Naive thymus-derived CD4-positive, alpha-beta T cell (primary cell): ENCODE data around the gene CBLB. TPM values are rescaled to one million over a fixed set of nuclear protein-coding genes. Genes with fewer than 3 reads are reported as not detected.

Experiments
- ATAC-seq: fragments of 150-1000 bp; cut with Tn5 transposase; 2 replicates; pipeline ENCODE4 v1.10.0; 2021; ENCODE audit warnings: mild to moderate bottlenecking, moderate library complexity
- CTCF ChIA-PET: fragments of 350-600 bp; sonication (Branson Sonifier 250); formaldehyde crosslinking; loops from one replicate; lab custom pipeline; 2021; ENCODE audit warnings: antibody characterized with exemption; lab: Charles Lee
- POLR2A ChIA-PET: fragments of 350-600 bp; sonication (Branson Sonifier 250); formaldehyde crosslinking; loops from one replicate; lab custom pipeline; 2021; ENCODE audit warnings: antibody characterized with exemption, inconsistent platforms; lab: Charles Lee
- DNase-seq, 9 donors: peaks; one replicate each; pipeline versions ENCODE4 v3.0.0 to v3.0.0-alpha.2; 2020 to 2022; ENCODE audit warnings: mixed read lengths in 1 of 9
- H3K27ac ChIP-seq: one replicate; pipeline ENCODE4 v1.7.0; 2013; ENCODE audit warnings: mild to moderate bottlenecking, low read depth, low read length, moderate library complexity
- H3K27me3 ChIP-seq, 2 donors: one replicate each; pipeline ENCODE4 v1.7.0; 2013; ENCODE audit warnings: low read length in 2 of 2, mild to moderate bottlenecking in 2 of 2, moderate library complexity in 2 of 2; ENCODE audit not compliant: control insufficient read depth in 2 of 2, insufficient read depth in 2 of 2
- H3K36me3 ChIP-seq, 3 experiments: 1 replicate in 2 of 3; 2 replicates in 1 of 3; pipeline ENCODE4 v1.7.0; 2013; ENCODE audit warnings: low read length in 3 of 3, mild to moderate bottlenecking in 3 of 3, moderate library complexity in 1 of 3; ENCODE audit not compliant: insufficient read depth in 3 of 3, control insufficient read depth in 2 of 3
- H3K4me1 ChIP-seq, 2 donors: one replicate each; pipeline ENCODE4 v1.7.0; 2013; ENCODE audit warnings: low read length in 2 of 2, mild to moderate bottlenecking in 2 of 2, moderate library complexity in 1 of 2; ENCODE audit not compliant: control insufficient read depth in 2 of 2, insufficient read depth in 2 of 2
- H3K4me3 ChIP-seq: 2 replicates; pipeline ENCODE4 v1.7.0; 2013; ENCODE audit warnings: mild to moderate bottlenecking, low read length
- H3K9me3 ChIP-seq, 3 experiments: 1 replicate in 2 of 3; 2 replicates in 1 of 3; pipeline ENCODE4 v1.7.0; 2013; ENCODE audit warnings: low read length in 3 of 3; ENCODE audit not compliant: control insufficient read depth in 2 of 3
- H3K27ac Mint-ChIP-seq, 9 donors: one replicate each; pipeline ENCODE4 v1.8.0; 2020 to 2022; ENCODE audit warnings: mixed read lengths in 9 of 9, mild to moderate bottlenecking in 8 of 9, moderate library complexity in 5 of 9, inconsistent platforms in 2 of 9
- H3K27me3 Mint-ChIP-seq, 5 donors: one replicate each; pipeline ENCODE4 v1.8.0; 2021 to 2022; ENCODE audit warnings: mixed read lengths in 5 of 5, mild to moderate bottlenecking in 1 of 5
- H3K36me3 Mint-ChIP-seq, 5 donors: one replicate each; pipeline ENCODE4 v1.8.0; 2020 to 2022; ENCODE audit warnings: mixed read lengths in 5 of 5, mild to moderate bottlenecking in 3 of 5, inconsistent platforms in 1 of 5
- H3K4me1 Mint-ChIP-seq, 7 donors: one replicate each; pipeline ENCODE4 v1.8.0; 2020 to 2022; ENCODE audit warnings: mixed read lengths in 7 of 7, mild to moderate bottlenecking in 3 of 7, inconsistent platforms in 1 of 7
- H3K4me3 Mint-ChIP-seq, 10 donors: one replicate each; pipeline ENCODE4 v1.8.0; 2020 to 2022; ENCODE audit warnings: mild to moderate bottlenecking in 10 of 10, mixed read lengths in 10 of 10, moderate library complexity in 6 of 10, inconsistent platforms in 2 of 10
- H3K9me3 Mint-ChIP-seq, 11 donors: one replicate each; pipeline ENCODE4 v1.8.0; 2020 to 2022; ENCODE audit warnings: mixed read lengths in 11 of 11, mild to moderate bottlenecking in 4 of 11, inconsistent platforms in 1 of 11, moderate library complexity in 1 of 11
- intact Hi-C, 2 donors: fragments of 100-400 bp; cut with micrococcal nuclease; formaldehyde crosslinking; loops; one replicate each; pipeline ENCODE4 v1.15.1; 2023
- polyA plus RNA-seq, 2 donors: library from polyadenylated mRNA; unstranded; fragments of 300-500 nt; fragmentation: Illumina TruSeq; gene quantifications; one replicate each; pipeline ENCODE4 v1.2.3, GENCODE V29; 2021
- total RNA-seq, 6 experiments: library from RNA in 5 of 6; stranded (reverse) in 5 of 6; gene quantifications; 1 replicate in 5 of 6; 2 replicates in 1 of 6; pipeline ENCODE4 v1.2.3 and lab custom pipeline; 2021 to 2026

The CBLB gene
- total and polyA plus RNA-seq, 7 experiments from 2014 or later: 22.4 to 135 (median 97.8) TPM

GRCh38 chr3:105747060-105747541, 121.7 kb downstream of the CBLB start:
- peak overlapping the region; percentile 33 for H3K4me3 ChIP-seq
- POLR2A ChIA-PET: interaction anchor here (0.9 kb wide), 1 partner anchor 120 kb away, joined by 3 read pairs; no protein-coding TSS in a partner anchor
- peaks cover 0 to 3% (median 0%) of the 10 kb centered on the region in 3 experiments for H3K36me3 ChIP-seq
- Mint-ChIP-seq H3K9me3 (peaks cover 0 to 5% (median 0%) of the 10 kb centered on the region in 11 donors), H3K27me3 (no peaks in the 10 kb centered on the region), H3K4me1 (peaks cover 30 to 88% (median 76%) of the 10 kb centered on the region in 7 donors), H3K4me3 (peak overlapping the region; percentile 14 to 80 (median 72)), H3K27ac (peak overlapping the region; percentile 3 to 98 (median 77)), H3K36me3 (peaks cover 4 to 55% (median 12%) of the 10 kb centered on the region in 5 donors)
- DNase-seq (no peak), ATAC-seq (peak; percentile 79)
- no peaks in the 10 kb centered on the region for H3K27me3 ChIP-seq
- CTCF ChIA-PET: no interaction called here
- H3K4me1 ChIP-seq: peaks cover 59 to 65% of the 10 kb centered on the region in 2 donors
- intact Hi-C loops: loop anchor here in 1 of 2 donors (2.0 kb wide), 1 partner anchor 16 kb away; no protein-coding TSS in a partner anchor
- H3K27ac ChIP-seq: peak overlapping the region; percentile 1
- no peaks in the 10 kb centered on the region for H3K9me3 ChIP-seq

GRCh38 chr3:105746231-105746996, 122.4 kb downstream of the CBLB start:
- no peaks in the 10 kb centered on the region for H3K27me3 Mint-ChIP-seq
- intact Hi-C loops: loop anchor here in 1 of 2 donors (2.0 kb wide), 1 partner anchor 16 kb away; no protein-coding TSS in a partner anchor

GRCh38 chr3:105745046-105745445, 123.8 kb downstream of the CBLB start:
- Mint-ChIP-seq H3K36me3 (peaks cover 8 to 63% (median 21%) of the 10 kb centered on the region in 5 donors), H3K27me3 (no peaks in the 10 kb centered on the region), H3K4me1 (peaks cover 29 to 79% (median 68%) of the 10 kb centered on the region in 7 donors), H3K9me3 (peaks cover 0 to 10% (median 0%) of the 10 kb centered on the region in 11 donors), H3K27ac (peak overlapping the region in 5 of 9 donors; percentile 38 to 98 (median 69)), H3K4me3 (peak overlapping the region in 4 of 10 donors; percentile 67 to 76 (median 72))
- no peak for ATAC-seq
- POLR2A ChIA-PET: interaction anchor here (0.8 kb wide), 1 partner anchor 28 kb away, joined by 4 read pairs; no protein-coding TSS in a partner anchor
- Histone ChIP-seq H3K36me3 (peaks cover 0 to 3% (median 0%) of the 10 kb centered on the region in 3 experiments), H3K4me3 (peak overlapping the region; percentile 38), H3K9me3 (no peaks in the 10 kb centered on the region), H3K27ac (no peak overlapping the region), H3K27me3 (no peaks in the 10 kb centered on the region), H3K4me1 (peaks cover 44 to 45% of the 10 kb centered on the region in 2 donors)
- CTCF ChIA-PET: interaction anchor here (0.6 kb wide), 1 partner anchor 70 kb away, joined by 4 read pairs; no protein-coding TSS in a partner anchor
- DNase-seq: no peak
- intact Hi-C loops: loop anchor here in 1 of 2 donors (1.0 kb wide), 1 partner anchor 8 kb away; no protein-coding TSS in a partner anchor

More at GRCh38 chr3:105746231-105746996, 122.4 kb downstream of the CBLB start:
- POLR2A ChIA-PET: interaction anchor here (0.9 to 1.1 kb wide), 2 partner anchors 94 to 121 kb away, joined by 3 read pairs; no protein-coding TSS in a partner anchor
- Histone ChIP-seq H3K27ac (peak overlapping the region; percentile 1), H3K4me3 (peak overlapping the region; percentile 33), H3K36me3 (peaks cover 0 to 3% (median 0%) of the 10 kb centered on the region in 3 experiments), H3K4me1 (peaks cover 54 to 58% of the 10 kb centered on the region in 2 donors), H3K9me3 (no peaks in the 10 kb centered on the region), H3K27me3 (no peaks in the 10 kb centered on the region)
- H3K4me3 Mint-ChIP-seq: peak overlapping the region; percentile 16 to 80 (median 72)
- DNase-seq: no peak
- peaks cover 0 to 10% (median 0%) of the 10 kb centered on the region in 11 donors for H3K9me3 Mint-ChIP-seq
- H3K36me3 Mint-ChIP-seq: peaks cover 8 to 61% (median 18%) of the 10 kb centered on the region in 5 donors
- H3K4me1 Mint-ChIP-seq: peaks cover 30 to 87% (median 77%) of the 10 kb centered on the region in 7 donors
- CTCF ChIA-PET: no interaction called here
- ATAC-seq: peak; percentile 53
- peak overlapping the region; percentile 3 to 98 (median 77) for H3K27ac Mint-ChIP-seq

- ChIA-PET POLR2A (interaction anchor here (0.7 to 0.8 kb wide), 2 partner anchors 27 to 37 kb away, joined by 3 to 4 read pairs; no protein-coding TSS in a partner anchor), CTCF (interaction anchor here (0.6 kb wide), 1 partner anchor 70 kb away, joined by 4 read pairs; no protein-coding TSS in a partner anchor)
- peaks cover 0 to 11% (median 0%) of the 10 kb centered on the region in 11 donors for H3K9me3 Mint-ChIP-seq
- no peaks in the 10 kb centered on the region for H3K27me3 ChIP-seq
- no peak for ATAC-seq
- H3K9me3 ChIP-seq: no peaks in the 10 kb centered on the region
- peaks cover 0 to 5% (median under 1%) of the 10 kb centered on the region in 3 experiments for H3K36me3 ChIP-seq
- peak overlapping the region in 2 of 10 donors; percentile 6 to 59 for H3K4me3 Mint-ChIP-seq
- DNase-seq: no peak
- H3K4me3 ChIP-seq: no peak overlapping the region
- intact Hi-C loops: loop anchor here in 1 of 2 donors (1.0 kb wide), 1 partner anchor 8 kb away; no protein-coding TSS in a partner anchor
- peaks cover 34 to 79% (median 71%) of the 10 kb centered on the region in 7 donors for H3K4me1 Mint-ChIP-seq
- peak overlapping the region in 5 of 9 donors; percentile 4 to 98 (median 36) for H3K27ac Mint-ChIP-seq
- no peaks in the 10 kb centered on the region for H3K27me3 Mint-ChIP-seq
- peaks cover 36 to 40% of the 10 kb centered on the region in 2 donors for H3K4me1 ChIP-seq
- peaks cover 10 to 69% (median 27%) of the 10 kb centered on the region in 5 donors for H3K36me3 Mint-ChIP-seq
- no peak overlapping the region for H3K27ac ChIP-seq
Measured at GRCh38 chr3:105744202-105744601, 124.6 kb downstream of the CBLB start.

- H3K36me3 Mint-ChIP-seq: peaks cover 0 to 49% (median 41%) of the 10 kb centered on the region in 5 donors
- no peak overlapping the region for H3K4me3 Mint-ChIP-seq
- no peaks in the 10 kb centered on the region for H3K27me3 Mint-ChIP-seq
- H3K4me1 ChIP-seq: no peaks in the 10 kb centered on the region
- peaks cover 0 to 15% (median 7%) of the 10 kb centered on the region in 3 experiments for H3K36me3 ChIP-seq
- intact Hi-C loops: no loop called here
- H3K9me3 Mint-ChIP-seq: peaks cover 0 to 2% (median 0%) of the 10 kb centered on the region in 11 donors
- H3K27me3 ChIP-seq: no peaks in the 10 kb centered on the region
- H3K27ac Mint-ChIP-seq: peak overlapping the region in 1 of 9 donors; percentile 28
- ChIA-PET POLR2A (no interaction called here), CTCF (no interaction called here)
- H3K4me1 Mint-ChIP-seq: peaks cover 6 to 25% (median 12%) of the 10 kb centered on the region in 7 donors
- no peaks in the 10 kb centered on the region for H3K9me3 ChIP-seq
- no peak overlapping the region for H3K4me3 ChIP-seq
- no peak overlapping the region for H3K27ac ChIP-seq
- ATAC-seq (no peak), DNase-seq (no peak)
Measured at GRCh38 chr3:105733356-105733755, 135.5 kb downstream of the CBLB start.

GRCh38 chr3:105731686-105732085, 137.1 kb downstream of the CBLB start:
- intact Hi-C loops: loop anchor here in 1 of 2 donors (2.0 kb wide), 1 partner anchor 15 kb away; no protein-coding TSS in a partner anchor
- peaks cover 15 to 63% (median 55%) of the 10 kb centered on the region in 5 donors for H3K36me3 Mint-ChIP-seq
- no peaks in the 10 kb centered on the region for H3K27me3 ChIP-seq
- H3K4me3 Mint-ChIP-seq: no peak overlapping the region
- no peaks in the 10 kb centered on the region for H3K27me3 Mint-ChIP-seq
- peaks cover 10 to 26% (median 18%) of the 10 kb centered on the region in 7 donors for H3K4me1 Mint-ChIP-seq
- no peak overlapping the region for H3K27ac ChIP-seq
- H3K4me3 ChIP-seq: no peak overlapping the region
- peaks cover 0 to 17% (median 13%) of the 10 kb centered on the region in 11 donors for H3K9me3 Mint-ChIP-seq
- peaks cover 0 to 1% (median 0%) of the 10 kb centered on the region in 3 experiments for H3K9me3 ChIP-seq
- H3K4me1 ChIP-seq: no peaks in the 10 kb centered on the region
- POLR2A ChIA-PET: no interaction called here
- peak overlapping the region in 2 of 9 donors; percentile 16 to 43 for H3K27ac Mint-ChIP-seq
- DNase-seq (no peak), ATAC-seq (no peak)
- H3K36me3 ChIP-seq: peaks cover 0 to 15% (median 8%) of the 10 kb centered on the region in 3 experiments
- CTCF ChIA-PET: no interaction called here
